ENCODE results near the gene IRAK3. TPM values are rescaled to one million over a fixed set of nuclear protein-coding genes. Genes with fewer than 3 reads are reported as not detected.
"Not testable (repeated sequence)": the region's sequence is repeated elsewhere in the genome, so short reads cannot be mapped to it uniquely, and the experiment has no call there.

The IRAK3 gene
- total RNA-seq, 1 experiment from 2014 or later = 0.07 TPM

GRCh38 chr12:66301944-66302826 is 113.2 kb downstream of the IRAK3 start, which contains the start of gene HELB:
Gene HELB (plus strand): TSS chr12:66302493. CDS start chr12:66302604, 111 bp downstream.
- Histone ChIP-seq H2AFZ (peak within 1 kb of the TSS; percentile 96), H3K9me3 (ENCODE audit: insufficient read depth, low read depth) (no peaks in the 10 kb centered on the region), H3K27me3 (ENCODE audit: insufficient read depth, low read depth) (no peaks in the 10 kb centered on the region), H3K4me1 (replicated peaks; ENCODE audit: insufficient read depth) (peaks cover 9% of the 10 kb centered on the region; the same call in 1 of the 2 replicates), H3K79me2 (ENCODE audit: low read depth) (peaks cover 12% of the 10 kb centered on the region; the same call in 1 of the 2 replicates), H3K36me3 (ENCODE audit: low read depth) (no peaks in the 10 kb centered on the region), H4K20me1 (ENCODE audit: insufficient read depth) (no peaks in the 10 kb centered on the region), H3K4me3 (peak within 1 kb of the TSS; percentile 89), H3F3A (ENCODE audit: insufficient read depth, low read depth) (no peaks in the 10 kb centered on the region; the same call in 1 of the 2 replicates), H3K27ac (peak within 1 kb of the TSS; percentile 61), H3K9me2 (ENCODE audit: insufficient read depth) (no peaks in the 10 kb centered on the region), H3K4me2 (peak within 1 kb of the TSS; percentile 83)
- TF ChIP-seq EZH2 (IDR thresholded peaks at IDR 0.05; ENCODE audit: low read depth) (no peak), CTCF (conservative IDR thresholded peaks at IDR 0.05) (no peak)
- intact Hi-C loops (cut with micrococcal nuclease; ENCODE audit: unreplicated experiment) = loop anchor here (1.0 to 10.0 kb wide), 2 partner anchors 133 to 427 kb away; partner anchors contain the start of gene TMBIM4
- BruUV-seq (replicated peaks) = no TSS peak
- ChIA-PET CTCF (interaction anchor here (0.6 to 1.1 kb wide), 6 partner anchors 64 to 1181 kb away, joined by 4 to 13 read pairs (median 7); partner anchors contain the start of gene WIF1), POLR2A (ENCODE audit: unreplicated experiment) (interaction anchor here (0.6 to 0.7 kb wide), 4 partner anchors 86 to 720 kb away, joined by 3 to 25 read pairs (median 5); no protein-coding TSS in a partner anchor)
- DNase-seq = peak; percentile 92 to 94

GRCh38 chr12:66302827-66303169 is 113.8 kb downstream of the IRAK3 start:
- H3F3A ChIP-seq (ENCODE audit: insufficient read depth, low read depth) = no peaks in the 10 kb centered on the region; the same call in 1 of the 2 replicates
- ChIA-PET CTCF (interaction anchor here (0.6 to 1.1 kb wide), 7 partner anchors 64 to 1182 kb away, joined by 4 to 13 read pairs (median 7); partner anchors contain the start of gene WIF1), POLR2A (ENCODE audit: unreplicated experiment) (interaction anchor here (0.5 to 0.6 kb wide), 4 partner anchors 133 to 719 kb away, joined by 3 to 25 read pairs (median 4); partner anchors contain the start of gene LLPH)
- no peak for DNase-seq
- peak overlapping the region; percentile 96 for H2AFZ ChIP-seq
- intact Hi-C loops (cut with micrococcal nuclease; ENCODE audit: unreplicated experiment) = loop anchor here (1.0 to 10.0 kb wide), 2 partner anchors 133 to 428 kb away; partner anchors contain the start of gene TMBIM4
- BruUV-seq (replicated peaks) = TSS peak; percentile 60
- peak overlapping the region; percentile 89 for H3K4me3 ChIP-seq
- no peaks in the 10 kb centered on the region for H3K9me2 ChIP-seq (ENCODE audit: insufficient read depth)
- H3K4me2 ChIP-seq = peak overlapping the region; percentile 81
- TF ChIP-seq EZH2 (IDR thresholded peaks at IDR 0.05; ENCODE audit: low read depth) (no peak), CTCF (conservative IDR thresholded peaks at IDR 0.05) (no peak)
- peaks cover 12% of the 10 kb centered on the region; the same call in 1 of the 2 replicates for H3K79me2 ChIP-seq (ENCODE audit: low read depth)
- H4K20me1 ChIP-seq (ENCODE audit: insufficient read depth) = no peaks in the 10 kb centered on the region
- H3K9me3 ChIP-seq (ENCODE audit: insufficient read depth, low read depth) = no peaks in the 10 kb centered on the region
- H3K27me3 ChIP-seq (ENCODE audit: insufficient read depth, low read depth) = no peaks in the 10 kb centered on the region
- peak overlapping the region; percentile 61 for H3K27ac ChIP-seq
- no peaks in the 10 kb centered on the region for H3K36me3 ChIP-seq (ENCODE audit: low read depth)
- H3K4me1 ChIP-seq (replicated peaks; ENCODE audit: insufficient read depth) = peaks cover 9% of the 10 kb centered on the region; the same call in 1 of the 2 replicates

GRCh38 chr12:66303316-66303804 is 114.3 kb downstream of the IRAK3 start:
- BruUV-seq (replicated peaks); H3F3A ChIP-seq (ENCODE audit: insufficient read depth, low read depth); H3K9me2 ChIP-seq (ENCODE audit: insufficient read depth); H3K27ac ChIP-seq; H3K9me3 ChIP-seq (ENCODE audit: insufficient read depth, low read depth); H3K4me1 ChIP-seq (replicated peaks; ENCODE audit: insufficient read depth); H4K20me1 ChIP-seq (ENCODE audit: insufficient read depth); H3K27me3 ChIP-seq (ENCODE audit: insufficient read depth, low read depth); H3K36me3 ChIP-seq (ENCODE audit: low read depth); DNase-seq: not testable (repeated sequence)
- intact Hi-C loops (cut with micrococcal nuclease; ENCODE audit: unreplicated experiment) = loop anchor here (10.0 kb wide), 1 partner anchor 429 kb away; no protein-coding TSS in a partner anchor
- Histone ChIP-seq H3K4me2 (peak overlapping the region; percentile 81), H3K4me3 (peak overlapping the region; percentile 89; the same call in 1 of the 2 replicates), H2AFZ (peak overlapping the region; percentile 96), H3K79me2 (ENCODE audit: low read depth) (peaks cover 12% of the 10 kb centered on the region; the same call in 1 of the 2 replicates)
- POLR2A ChIA-PET (ENCODE audit: unreplicated experiment) = interaction anchor here (0.5 to 0.6 kb wide), 3 partner anchors 48 to 173 kb away, joined by 3 read pairs; partner anchors contain the start of gene LLPH
- CTCF ChIA-PET = interaction anchor here (0.6 to 1.1 kb wide), 3 partner anchors 69 to 148 kb away, joined by 5 to 7 read pairs (median 7); no protein-coding TSS in a partner anchor

Other genes starting within 250 kb of the IRAK3 start
- 20.4 and 25.0 TPM in 2 replicates for gene LLPH, start 58.5 kb upstream of the IRAK3 start, total RNA-seq (2021)
- 48.2 and 49.8 TPM in 2 replicates for gene TMBIM4, start 19.2 kb upstream of the IRAK3 start, total RNA-seq (2021)
- gene HELB, start 113.3 kb downstream of the IRAK3 start, total RNA-seq (2021) = 8.2 and 10.0 TPM in 2 replicates